NT2/D1 (cell line): ENCODE data around the gene TPI1.

Experiments
- SUZ12 ChIP-seq: IDR thresholded peaks from 2 replicates; pipeline ENCODE4 v1.6.1; 2011; ENCODE audit not compliant: insufficient read length, insufficient read depth; ENCODE audit errors: extremely low read depth
- YY1 ChIP-seq: IDR thresholded peaks from 2 replicates; pipeline ENCODE4 v1.6.1; 2011; ENCODE audit not compliant: insufficient read length, insufficient read depth
- ZNF274 ChIP-seq: IDR thresholded peaks from 2 replicates; pipeline ENCODE4 v1.6.1; 2011; ENCODE audit warnings: mild to moderate bottlenecking, low read depth, low read length

GRCh38 chr12:6863586-6864321, 3.6 kb upstream of the TPI1 start:
- TF ChIP-seq SUZ12 = no peak
- no peak for TF ChIP-seq YY1
- TF ChIP-seq ZNF274 = no peak
